Upper lobe of left lung (tissue), 6 donors: ENCODE results near the gene ITPKC. TPM values are rescaled to one million over a fixed set of nuclear protein-coding genes. Genes with fewer than 3 reads are reported as not detected.
"Not testable (repeated sequence)": the region's sequence is repeated elsewhere in the genome, so short reads cannot be mapped to it uniquely, and the experiment has no call there.

Experiments
- ATAC-seq, 2 donors: fragments of 200-7000 bp; cut with Tn5 transposase; one replicate each; pipeline ENCODE4 v1.9.1; 2022; ENCODE audit warnings: mild to moderate bottlenecking in 2 of 2, moderate library complexity in 2 of 2; ENCODE audit not compliant: low FRiP score in 2 of 2
- DNase-seq, 2 donors: peaks; one replicate each; pipeline ENCODE4 v3.0.0-alpha.2; 2019 to 2020
- H3K27ac ChIP-seq, 4 donors: fragments of 200-600 bp; sonication (generic); one replicate each; pipeline ENCODE4 v1.5.1; 2016 to 2019
- H3K27me3 ChIP-seq, 4 donors: fragments of 200-600 bp; sonication (generic); one replicate each; pipeline ENCODE4 v1.5.1; 2017 to 2019
- H3K36me3 ChIP-seq, 4 donors: fragments of 200-600 bp; sonication (generic); one replicate each; pipeline ENCODE4 v1.5.1; 2016 to 2019
- H3K4me1 ChIP-seq, 4 donors: fragments of 200-600 bp; sonication (generic); one replicate each; pipeline ENCODE4 v1.5.1; 2018 to 2019
- H3K4me3 ChIP-seq, 4 donors: fragments of 200-600 bp; sonication (generic); one replicate each; pipeline ENCODE4 v1.5.1; 2017 to 2019; ENCODE audit warnings: mild to moderate bottlenecking in 2 of 4, moderate library complexity in 1 of 4
- H3K9me3 ChIP-seq, 4 donors: fragments of 200-600 bp; sonication (generic); one replicate each; pipeline ENCODE4 v1.5.1; 2018 to 2019
- CTCF ChIP-seq, 6 experiments: fragments of 450-650 bp in 4 of 6; fragments of 200-600 bp in 2 of 6; sonication (generic) in 2 of 6; IDR thresholded peaks; one replicate each; pipeline ENCODE4 v1.5.1; 2016 to 2019; ENCODE audit warnings: antibody characterized with exemption in 6 of 6
- EP300 ChIP-seq, 4 donors: sonication (generic); formaldehyde crosslinking; IDR thresholded peaks; one replicate each; pipeline ENCODE4 v1.5.1; 2017; ENCODE audit warnings: antibody characterized with exemption in 4 of 4, control low read depth in 2 of 4
- POLR2A ChIP-seq, 4 donors: fragments of 450-650 bp; IDR thresholded peaks; one replicate each; pipeline ENCODE4 v1.5.1; 2016 to 2017; ENCODE audit warnings: antibody characterized with exemption in 4 of 4, mild to moderate bottlenecking in 2 of 4
- POLR2AphosphoS5 ChIP-seq, 2 donors: sonication (generic); formaldehyde crosslinking; IDR thresholded peaks; one replicate each; pipeline ENCODE4 v1.5.1; 2017; ENCODE audit warnings: antibody characterized with exemption in 2 of 2
- WGBS, 2 donors: methylation state at CpG; one replicate each; pipeline ENCODE4 v1.1.5; 2017 to 2018; 5-methylcytosine and 5-hydroxymethylcytosine counted together
- total RNA-seq, 6 donors: library from RNA; depleted of rRNA in 4 of 6; stranded (reverse); fragments of >200 nt in 4 of 6; gene quantifications; one replicate each; pipeline versions ENCODE4 v1.1.0 to v1.2.1, GENCODE V29; 2016 to 2021
- donor health status: DM: no; HTN: no; CAD: no; lungs with moderate emphysema.
- donor health status: DM: no; HTN: yes; CAD: no; lungs with severe emphysema.

Gene ITPKC
- total RNA-seq, 6 donors from 2014 or later: 38.4 to 76.0 (median 55.2) TPM

DNA sequence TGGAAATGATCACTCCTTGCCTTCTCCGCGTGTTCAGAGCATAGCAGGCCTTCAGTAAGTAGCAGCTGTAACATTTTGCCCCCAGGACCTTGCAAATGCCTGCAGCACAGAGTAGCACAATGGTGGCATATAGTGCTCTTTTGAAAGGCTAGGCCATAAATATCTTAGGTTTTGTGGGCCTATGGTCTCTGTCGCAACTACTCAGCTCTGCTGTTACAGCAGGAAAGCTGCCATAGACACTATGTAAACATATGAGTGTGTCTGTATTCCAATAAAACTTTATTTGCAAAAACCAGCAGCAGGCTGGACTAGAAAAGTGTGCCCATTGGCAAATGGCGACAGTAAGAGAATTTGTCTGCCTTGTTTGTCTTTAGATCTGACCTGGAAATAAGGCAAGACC, 9.4 kb downstream of the ITPKC start:
- peaks cover 46 to 92% (median 71%) of the 10 kb centered on the region in 4 donors for H3K36me3 ChIP-seq

GRCh38 chr19:40730065-40730464, 13.2 kb downstream of the ITPKC start:
- not testable (repeated sequence) for H3K27me3 ChIP-seq, DNase-seq, H3K27ac ChIP-seq, H3K4me1 ChIP-seq, H3K9me3 ChIP-seq, H3K4me3 ChIP-seq, ATAC-seq
- H3K36me3 ChIP-seq: peaks cover 60 to 99% (median 97%) of the 10 kb centered on the region in 4 donors
- WGBS, 2 donors: 91 to 93% methylated on average over 5 of the region's 5 CpGs

More for the DNA sequence above, 9.4 kb downstream of the ITPKC start:
- TF ChIP-seq POLR2A (IDR thresholded peaks at IDR 0.05) (no peak), POLR2AphosphoS5 (IDR thresholded peaks at IDR 0.05) (no peak), CTCF (IDR thresholded peaks at IDR 0.05) (no peak), EP300 (IDR thresholded peaks at IDR 0.05) (no peak)
- Histone ChIP-seq H3K27me3 (no peaks in the 10 kb centered on the region), H3K4me1 (peaks cover 28 to 38% (median 33%) of the 10 kb centered on the region in 4 donors), H3K4me3 (no peak overlapping the region), H3K27ac (no peak overlapping the region), H3K9me3 (no peaks in the 10 kb centered on the region)
- WGBS, 2 donors: 83 to 99% methylated on average over 3 to 4 of the region's 4 CpGs
- DNase-seq: no peak
- ATAC-seq: no peak

DNA sequence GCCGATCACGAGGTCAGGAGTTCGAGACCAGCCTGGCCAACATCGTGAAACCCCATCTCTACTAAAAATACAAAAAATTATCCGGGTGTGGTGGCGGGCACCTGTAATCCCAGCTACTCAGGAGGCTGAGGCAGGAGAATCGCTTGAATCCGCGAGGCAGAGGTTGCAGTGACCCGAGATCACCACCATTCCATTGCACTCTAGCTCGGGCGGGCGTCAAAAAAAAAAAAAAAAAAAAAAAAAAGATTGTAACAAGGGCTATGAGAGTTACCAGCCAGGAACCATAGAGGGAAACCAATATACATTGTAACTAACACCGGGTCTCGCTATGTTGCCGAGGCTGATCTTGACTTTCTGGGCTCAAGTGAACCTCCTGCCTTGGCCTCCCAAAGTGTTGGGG, 15.4 kb downstream of the ITPKC start:
- WGBS, 2 donors: 96 to 98% methylated on average over 16 of the region's 16 CpGs
- H3K36me3 ChIP-seq: peaks cover 62 to 100% (median 97%) of the 10 kb centered on the region in 4 donors
- not testable (repeated sequence) for DNase-seq, H3K27ac ChIP-seq, H3K4me3 ChIP-seq, H3K27me3 ChIP-seq, ATAC-seq, H3K4me1 ChIP-seq, H3K9me3 ChIP-seq

- TF ChIP-seq CTCF (IDR thresholded peaks at IDR 0.05): no peak
- TF ChIP-seq POLR2AphosphoS5 (IDR thresholded peaks at IDR 0.05): no peak
- TF ChIP-seq POLR2A (IDR thresholded peaks at IDR 0.05): no peak
- TF ChIP-seq EP300 (IDR thresholded peaks at IDR 0.05): no peak
- H3K9me3 ChIP-seq: no peaks in the 10 kb centered on the region
- H3K27me3 ChIP-seq: no peaks in the 10 kb centered on the region
- DNase-seq (no peak), ATAC-seq (no peak)
- WGBS, 2 donors: 85 to 98% methylated on average over 10 to 13 of the region's 13 CpGs
- peaks cover 62 to 100% (median 96%) of the 10 kb centered on the region in 4 donors for H3K36me3 ChIP-seq
- H3K27ac ChIP-seq: peak overlapping the region in 1 of 4 donors; percentile 3
- no peak overlapping the region for H3K4me3 ChIP-seq
- H3K4me1 ChIP-seq: peaks cover 0 to 9% (median 5%) of the 10 kb centered on the region in 4 donors
These were observed 16.2 kb downstream of the ITPKC start for GRCh38 chr19:40733149-40733548.

- 88 to 90% methylated on average over 11 of the region's 11 CpGs for WGBS, 2 donors
- Histone ChIP-seq H3K4me1 (peaks cover 0 to 9% (median 5%) of the 10 kb centered on the region in 4 donors), H3K27ac (peak overlapping the region; percentile 44 to 75 (median 62)), H3K36me3 (peaks cover 52 to 100% (median 96%) of the 10 kb centered on the region in 4 donors), H3K9me3 (no peaks in the 10 kb centered on the region), H3K4me3 (no peak overlapping the region), H3K27me3 (no peaks in the 10 kb centered on the region)
- TF ChIP-seq CTCF (IDR thresholded peaks at IDR 0.05) (no peak), POLR2AphosphoS5 (IDR thresholded peaks at IDR 0.05) (no peak), POLR2A (IDR thresholded peaks at IDR 0.05) (no peak), EP300 (IDR thresholded peaks at IDR 0.05) (no peak)
- DNase-seq: peak in 1 of 2 donors; percentile 64
- ATAC-seq: peak in 1 of 2 donors; percentile 62
These were observed 18.3 kb downstream of the ITPKC start for GRCh38 chr19:40735013-40735771.

- Histone ChIP-seq H3K4me3 (no peak overlapping the region), H3K36me3 (peaks cover 44 to 98% (median 87%) of the 10 kb centered on the region in 4 donors), H3K27me3 (no peaks in the 10 kb centered on the region), H3K27ac (peak overlapping the region in 2 of 4 donors; percentile 4 to 59), H3K4me1 (peaks cover 3 to 9% (median 5%) of the 10 kb centered on the region in 4 donors), H3K9me3 (no peaks in the 10 kb centered on the region)
- ATAC-seq (no peak), DNase-seq (no peak)
- WGBS, 2 donors: 86 to 96% methylated on average over 9 of the region's 9 CpGs
- TF ChIP-seq POLR2AphosphoS5 (IDR thresholded peaks at IDR 0.05) (no peak), CTCF (IDR thresholded peaks at IDR 0.05) (no peak), EP300 (IDR thresholded peaks at IDR 0.05) (no peak)
These were observed 19.7 kb downstream of the ITPKC start for GRCh38 chr19:40736661-40737060.
